Superior temporal gyrus (tissue), 1 donor: ENCODE results near the gene IKBIP.
A peak's percentile ranks its signal among the peaks of the same experiment; 100 is the strongest.
"Not testable (repeated sequence)": the region's sequence is repeated elsewhere in the genome, so short reads cannot be mapped to it uniquely, and the experiment has no call there.

Experiments used
- DNase-seq: peaks from one replicate; pipeline ENCODE4 v3.0.0-alpha.2; 2016; ENCODE audit errors: extremely low spot score

The IKBIP gene

GRCh38 chr12:98637068-98637467, 7.5 kb downstream of the IKBIP start:
- no peak for DNase-seq

DNA sequence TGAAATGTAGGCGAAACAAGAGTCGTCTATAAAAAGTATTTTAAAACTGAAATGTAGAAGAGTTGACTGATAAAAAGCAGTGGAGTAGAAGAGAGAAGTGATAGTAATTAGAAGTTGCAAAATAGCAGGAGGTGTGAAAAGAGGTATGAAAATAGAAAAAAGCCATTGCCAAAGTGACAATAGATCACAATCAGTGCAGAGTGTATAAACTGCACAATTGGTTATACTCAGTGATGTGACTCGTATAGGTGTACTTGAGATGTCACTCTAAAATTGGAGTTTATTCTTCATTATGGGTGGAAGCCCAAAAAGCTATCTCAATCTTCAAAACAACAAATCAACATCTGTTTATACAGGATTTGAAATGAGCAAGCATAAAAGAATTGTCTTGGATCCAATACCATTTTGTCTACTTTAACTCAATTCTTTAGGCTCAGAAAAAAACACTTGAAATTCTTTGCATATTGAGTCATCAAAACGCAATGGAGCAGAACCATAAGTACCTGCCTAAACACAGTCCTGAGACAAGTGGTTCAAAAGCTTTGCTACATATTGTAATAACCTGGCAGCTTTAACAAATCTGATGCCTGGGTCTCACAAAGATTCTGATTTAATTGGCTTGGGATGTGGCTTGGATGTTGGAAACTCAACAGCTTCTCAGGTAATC, 8.8 kb downstream of the IKBIP start:
- DNase-seq = no peak

DNA sequence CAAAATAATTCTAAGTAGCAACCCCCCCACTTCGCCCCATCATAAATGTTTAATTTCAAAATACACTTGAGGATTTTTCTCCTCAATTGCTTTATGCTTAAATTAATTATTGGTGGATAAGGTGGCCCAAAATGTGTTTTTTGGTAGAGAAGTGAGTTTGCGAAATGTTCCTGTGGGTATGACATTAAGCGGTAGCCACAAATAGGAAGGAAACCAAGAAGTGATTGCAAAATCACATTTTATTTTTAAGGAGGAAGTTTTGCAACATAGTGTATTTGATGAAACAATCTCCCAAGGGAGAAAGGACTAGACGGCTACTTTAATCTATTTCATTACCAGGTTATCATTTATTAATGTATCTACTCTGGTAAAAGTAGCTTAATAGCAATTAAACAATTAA, 25.6 kb downstream of the IKBIP start:
- peak; percentile 33 for DNase-seq

DNA sequence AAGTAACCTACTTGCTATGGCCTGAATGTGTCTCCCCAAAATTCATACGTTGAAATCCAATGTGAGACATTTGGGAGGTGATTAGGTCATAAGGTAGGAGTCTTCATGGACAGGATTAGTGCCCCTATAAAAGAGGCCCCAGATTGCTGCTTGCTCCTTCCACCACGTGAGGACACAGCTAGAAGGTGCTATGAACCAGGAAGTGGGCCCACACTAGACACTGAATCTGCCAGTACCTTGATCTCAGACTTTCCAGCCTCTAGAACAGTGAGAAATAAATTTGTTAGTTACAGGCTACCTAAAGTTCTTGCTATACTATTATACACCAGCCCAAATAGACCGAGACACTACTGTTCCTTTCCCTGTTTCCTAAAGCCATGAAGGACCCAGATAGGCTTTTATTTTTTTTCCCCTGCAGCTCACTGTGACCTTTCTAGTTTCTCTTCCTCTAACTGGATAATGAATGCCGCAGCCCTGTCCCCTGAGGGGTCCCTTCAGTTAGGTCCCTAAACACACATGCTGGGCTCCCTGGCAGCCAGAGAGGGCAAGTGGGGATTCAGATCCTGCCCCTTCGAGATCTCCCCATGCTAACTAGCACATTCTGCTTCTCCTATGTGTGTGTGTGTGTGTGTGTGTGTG, 31.8 kb downstream of the IKBIP start:
- no peak for DNase-seq

GRCh38 chr12:98610596-98610995, 34.0 kb downstream of the IKBIP start:
- no peak for DNase-seq

DNA sequence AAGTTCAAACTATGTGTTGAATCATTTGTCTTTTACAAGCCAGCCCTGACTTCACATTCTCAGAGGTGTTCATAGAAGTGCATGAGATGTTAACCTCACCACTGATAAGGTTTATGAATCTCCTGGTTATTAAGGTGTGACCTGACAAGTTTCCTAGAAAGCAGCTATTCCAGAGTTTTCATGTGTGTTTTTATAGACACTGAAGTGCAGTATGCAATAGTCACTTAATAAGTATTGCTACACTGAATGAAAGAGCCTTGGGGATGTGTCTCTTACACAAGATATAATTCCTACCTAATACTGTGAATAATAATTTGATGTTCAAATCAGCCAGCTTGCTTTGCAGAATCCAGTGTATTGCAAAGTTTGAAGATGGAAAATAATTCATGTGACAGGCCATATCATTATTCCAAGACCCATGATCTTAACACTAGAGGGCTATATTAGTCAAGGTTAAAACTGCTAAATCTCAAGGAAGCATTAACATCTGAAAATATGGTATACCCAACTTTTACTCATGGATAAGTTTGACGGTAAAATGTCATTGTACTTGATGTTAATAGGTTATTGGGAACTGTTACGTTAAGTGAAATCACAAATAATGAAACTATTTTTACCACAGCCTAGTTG, 38.1 kb downstream of the IKBIP start:
- no peak for DNase-seq

DNA sequence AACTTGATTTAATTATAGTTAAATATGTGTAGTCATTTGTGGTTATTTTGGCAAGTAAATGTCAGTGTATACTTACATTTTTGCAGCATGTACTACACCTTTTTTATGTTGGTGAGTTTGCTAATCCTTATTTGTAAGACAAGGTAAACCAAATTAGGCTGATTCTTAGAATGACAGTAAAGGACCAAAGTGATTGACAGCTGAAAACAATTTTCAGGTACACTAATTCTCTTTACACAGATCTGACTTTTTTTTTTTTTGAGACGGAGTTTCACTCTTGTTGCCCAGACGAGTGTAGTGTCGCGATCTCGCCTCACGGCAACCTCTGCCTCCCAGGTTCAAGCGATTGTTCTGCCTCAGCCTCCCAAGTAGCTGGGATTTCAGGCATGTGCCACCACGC, 42.7 kb downstream of the IKBIP start:
- no peak for DNase-seq

GRCh38 chr12:98597313-98597712, 47.3 kb downstream of the IKBIP start:
- not testable (repeated sequence) for DNase-seq

DNA sequence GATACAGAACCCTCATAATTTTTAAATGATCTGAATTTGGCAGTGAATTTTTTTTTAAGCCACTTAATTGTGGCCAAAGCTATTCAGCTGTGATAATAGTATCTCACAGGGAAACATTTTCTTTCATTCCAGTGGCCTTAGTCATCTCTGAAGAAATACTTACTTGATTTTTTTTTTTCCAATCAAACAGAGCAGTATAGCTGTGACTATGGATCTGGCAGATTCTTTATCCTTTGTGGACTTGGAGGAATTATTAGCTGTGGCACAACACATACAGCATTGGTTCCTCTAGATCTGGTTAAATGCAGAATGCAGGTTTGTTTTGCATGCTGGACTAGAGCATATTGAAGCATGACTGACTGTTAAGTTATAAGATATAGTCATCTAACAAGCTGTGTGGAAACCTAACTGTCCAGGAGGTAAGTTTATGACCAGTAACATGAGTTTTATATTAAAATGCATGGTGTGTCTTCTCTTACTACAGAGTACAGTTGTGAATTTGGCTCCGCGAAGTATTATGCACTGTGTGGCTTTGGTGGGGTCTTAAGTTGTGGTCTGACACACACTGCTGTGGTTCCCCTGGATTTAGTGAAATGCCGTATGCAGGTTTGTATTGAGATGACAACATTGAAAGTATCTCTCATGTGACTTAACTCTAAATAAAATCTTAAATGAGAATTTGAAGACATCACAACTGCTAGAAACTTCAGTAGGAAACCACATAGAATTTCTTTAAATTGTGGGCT, 49.2 kb downstream of the IKBIP start:
- peak; percentile 17 for DNase-seq

GRCh38 chr12:98594050-98594835, 50.3 kb downstream of the IKBIP start:
- DNase-seq = peak; percentile 38

DNA sequence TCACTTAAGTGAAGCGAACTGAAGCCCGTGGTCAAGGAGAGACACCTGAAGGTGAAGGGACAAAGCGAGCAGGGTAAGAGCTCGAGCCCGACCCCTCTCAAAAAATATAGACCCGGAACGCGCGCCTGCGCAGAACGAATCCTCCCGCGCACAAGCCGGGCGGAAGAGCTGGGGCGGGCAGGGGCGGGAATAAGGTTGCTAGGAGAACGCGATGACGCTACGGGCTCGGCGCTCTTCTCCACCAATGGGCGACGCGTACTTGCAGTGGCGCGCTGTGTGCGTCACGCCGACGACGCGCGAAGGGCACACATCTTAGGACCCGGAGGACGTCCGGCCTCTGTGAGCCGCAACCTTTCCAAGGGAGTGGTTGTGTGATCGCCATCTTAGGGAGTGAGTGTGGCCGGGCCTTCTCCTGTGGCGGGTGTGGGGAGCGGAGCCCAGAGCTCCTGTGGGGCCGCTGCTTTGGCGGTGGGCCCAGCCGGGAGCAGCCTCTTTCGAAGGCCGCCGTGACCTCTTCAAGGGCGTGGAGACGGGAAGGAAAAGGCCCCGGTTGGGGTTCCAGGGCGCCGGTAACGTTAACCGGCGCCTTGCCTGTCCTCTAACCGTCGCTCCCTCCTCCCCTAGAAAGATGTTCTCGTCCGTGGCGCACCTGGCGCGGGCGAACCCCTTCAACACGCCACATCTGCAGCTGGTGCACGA, 51.1 kb downstream of the IKBIP start, which contains the start of gene SLC25A3:
Gene SLC25A3, plus strand, starts transcription at position 336 of the 699 bp plus-strand sequence. Its CDS starts 293 bp downstream, at position 629.
- peak; percentile 99 for DNase-seq

DNA sequence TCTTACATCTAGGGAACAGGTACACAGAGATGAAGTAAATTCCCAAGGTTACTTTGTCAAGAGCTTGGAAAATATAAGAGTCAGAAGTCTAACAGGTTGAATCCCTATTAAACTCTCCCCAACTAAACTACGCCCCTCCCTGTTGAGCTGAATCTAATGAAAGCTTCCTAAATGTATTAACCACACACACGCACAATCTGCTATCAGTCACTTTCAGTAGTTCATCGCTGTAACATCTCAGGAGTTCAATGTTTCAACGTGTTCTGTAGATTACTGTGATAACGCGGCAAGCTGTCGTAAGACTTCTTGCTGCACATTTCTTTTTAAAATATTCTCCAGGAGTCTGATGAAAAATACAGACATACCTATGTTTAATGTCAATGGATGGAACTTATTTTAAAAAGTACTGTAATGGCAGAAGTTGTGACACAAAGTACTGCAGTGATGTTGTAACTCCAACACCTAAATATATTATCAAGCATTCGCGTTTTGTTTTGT, 51.7 kb downstream of the IKBIP start:
- DNase-seq = no peak

- no peak for DNase-seq
Measured at GRCh38 chr12:98591209-98591608, 53.4 kb downstream of the IKBIP start.

GRCh38 chr12:98587084-98587483, 57.5 kb downstream of the IKBIP start:
- DNase-seq = no peak

GRCh38 chr12:98582093-98582492, 62.5 kb downstream of the IKBIP start:
- no peak for DNase-seq

DNA sequence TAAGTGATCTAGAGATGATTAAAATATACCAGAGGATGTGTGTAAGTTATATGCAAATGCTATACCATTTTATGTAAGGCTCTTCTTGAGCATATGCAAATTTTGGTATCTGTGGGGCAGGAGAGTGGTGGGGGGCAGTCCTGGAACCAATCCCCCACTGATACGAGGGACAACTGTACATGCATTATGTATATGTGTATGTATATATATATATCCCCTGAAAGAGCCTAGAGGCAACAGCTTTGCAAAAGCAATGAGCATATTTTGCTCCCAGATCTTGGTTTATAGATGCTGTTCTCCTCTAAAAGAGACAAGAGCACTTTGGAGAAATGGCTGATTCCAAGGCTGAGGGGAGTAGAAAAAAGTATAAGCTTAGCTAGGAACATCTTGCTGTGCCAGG, 63.5 kb downstream of the IKBIP start:
- DNase-seq = no peak

GRCh38 chr12:98580695-98581094, 63.9 kb downstream of the IKBIP start:
- no peak for DNase-seq

DNA sequence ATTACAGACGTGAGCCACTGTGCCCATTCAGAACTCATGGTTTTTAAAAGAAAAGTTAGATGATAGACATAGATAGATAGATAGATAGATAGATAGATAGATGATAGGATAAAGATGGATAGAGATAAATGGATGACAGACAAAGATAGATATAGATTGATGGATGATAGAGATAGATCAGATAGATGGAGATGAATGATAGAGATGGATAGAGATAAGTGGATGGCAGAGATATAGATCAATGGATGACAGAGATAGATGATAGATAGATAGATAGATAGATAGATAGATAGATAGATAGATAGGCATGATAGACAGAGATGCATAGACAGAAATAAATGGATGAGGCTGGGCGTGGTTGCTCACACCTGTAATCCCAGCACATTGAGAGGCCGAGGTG, 64.8 kb downstream of the IKBIP start:
- DNase-seq = no peak

DNA sequence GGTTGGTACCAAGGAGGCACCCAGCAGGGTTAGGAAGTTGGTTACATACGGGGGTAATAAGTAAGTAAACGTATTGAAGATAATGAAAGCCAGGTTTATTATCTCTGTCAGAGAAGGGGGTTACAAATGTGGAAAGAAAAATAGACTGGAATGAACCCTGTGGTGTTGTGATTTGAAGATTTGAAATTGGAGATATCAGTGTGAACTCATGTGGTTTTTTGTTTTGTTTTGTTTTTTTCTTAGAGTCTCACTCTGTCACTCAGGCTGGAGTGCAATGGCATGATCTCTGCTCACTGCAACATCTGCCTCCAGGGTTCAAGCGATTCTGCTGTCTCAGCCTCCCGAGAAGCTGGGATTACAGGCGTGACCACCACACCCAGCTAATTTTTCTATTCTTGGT, 65.2 kb downstream of the IKBIP start:
- no peak for DNase-seq

- no peak for DNase-seq
Measured at GRCh38 chr12:98578821-98579220, 65.8 kb downstream of the IKBIP start.

DNA sequence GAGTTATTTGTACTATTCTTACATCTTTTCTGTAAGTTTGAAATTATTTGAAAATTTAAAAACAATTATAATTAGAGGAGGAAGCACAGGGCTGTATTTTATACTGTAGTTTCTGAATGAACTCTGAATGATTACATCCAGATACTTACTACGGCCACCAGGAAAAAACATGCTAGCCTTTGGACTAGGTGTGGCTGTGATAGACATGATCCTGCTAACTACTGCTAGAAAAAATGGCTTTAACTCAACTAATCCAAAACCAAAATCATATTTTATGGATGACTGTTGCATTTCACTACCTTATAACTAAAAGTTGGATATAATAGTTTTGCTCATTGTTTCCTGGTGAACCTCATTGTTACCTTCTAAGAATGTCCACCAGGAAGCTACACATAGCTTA, 66.2 kb downstream of the IKBIP start:
- DNase-seq = no peak
